Testis (tissue), 3 donors: ENCODE measurements around the gene CNTN2. TPM values are rescaled to one million over a fixed set of nuclear protein-coding genes. Genes with fewer than 3 reads are reported as not detected.
A peak's percentile ranks its signal among the peaks of the same experiment; 100 is the strongest.

ENCODE experiments used
- DNase-seq: peaks from one replicate; pipeline ENCODE4 v3.0.0-alpha.2; 2019
- H3K27ac ChIP-seq, 2 donors: fragments of 200-600 bp; sonication (generic); one replicate each; pipeline ENCODE4 v1.5.1; 2019
- H3K27me3 ChIP-seq: fragments of 200-600 bp; sonication (generic); one replicate; pipeline ENCODE4 v1.5.1; 2019
- H3K36me3 ChIP-seq: fragments of 200-600 bp; sonication (generic); one replicate; pipeline ENCODE4 v1.5.1; 2017; ENCODE audit warnings: low read depth; ENCODE audit errors: missing control alignments
- H3K4me1 ChIP-seq: fragments of 200-600 bp; sonication (generic); one replicate; pipeline ENCODE4 v1.5.1; 2019
- H3K4me3 ChIP-seq, 2 donors: fragments of 200-600 bp; sonication (generic); one replicate each; pipeline ENCODE4 v1.5.1; 2017 to 2019
- H3K9me3 ChIP-seq: fragments of 200-600 bp; sonication (generic); one replicate; pipeline ENCODE4 v1.5.1; 2017
- CTCF ChIP-seq, 3 experiments: fragments of 450-650 bp in 2 of 3; fragments of 200-600 bp in 1 of 3; sonication (generic) in 1 of 3; IDR thresholded peaks; one replicate each; pipeline ENCODE4 v1.5.1; 2016 to 2019; ENCODE audit warnings: antibody characterized with exemption in 3 of 3, mild to moderate bottlenecking in 2 of 3, moderate library complexity in 1 of 3
- POLR2A ChIP-seq: fragments of 450-650 bp; IDR thresholded peaks from one replicate; pipeline ENCODE4 v1.6.1; 2017; ENCODE audit warnings: antibody characterized with exemption, mild to moderate bottlenecking, moderate library complexity
- WGBS, 2 donors: methylation state at CpG; one replicate each; pipeline ENCODE4 v1.1.5; 2018; 5-methylcytosine and 5-hydroxymethylcytosine counted together
- intact Hi-C: fragments of 100-400 bp; cut with DNase I; formaldehyde crosslinking; loops from one replicate; pipeline ENCODE4 v1.15.1; 2023; ENCODE audit warnings: low total_unique reads
- polyA plus RNA-seq: library from polyadenylated mRNA; stranded (reverse); fragments of 350-450 nt; fragmentation: Illumina TruSeq; extraction: RNeasy Lipid Tissue Mini Kit (QIAGEN cat#74804); gene quantifications from one replicate; pipeline ENCODE4 v1.2.3, GENCODE V29; 2014; ENCODE audit warnings: low read depth, low replicate concordance; ENCODE audit not compliant: insufficient read depth
- total RNA-seq, 2 donors: library from RNA; depleted of rRNA; stranded (reverse); fragments of >200 nt; gene quantifications; one replicate each; pipeline ENCODE4 v1.2.3, GENCODE V29; 2016

The CNTN2 gene
- total and polyA plus RNA-seq, 3 donors from 2014 or later = 16.4 to 31.9 (median 17.2) TPM

GRCh38 chr1:205013683-205014367, 29.2 kb upstream of the CNTN2 start:
- Histone ChIP-seq H3K27ac (no peak overlapping the region), H3K4me3 (no peak overlapping the region), H3K4me1 (peaks cover 15% of the 10 kb centered on the region), H3K27me3 (no peaks in the 10 kb centered on the region), H3K9me3 (no peaks in the 10 kb centered on the region), H3K36me3 (no peaks in the 10 kb centered on the region)
- no peak for TF ChIP-seq POLR2A
- TF ChIP-seq CTCF (IDR thresholded peaks at IDR 0.05) = no peak
- 26 to 44% methylated on average over 6 of the region's 6 CpGs for WGBS, 2 donors
- peak; percentile 75 for DNase-seq
- intact Hi-C loops = no loop called here

- no peak overlapping the region for H3K27ac ChIP-seq
- no peaks in the 10 kb centered on the region for H3K9me3 ChIP-seq
- no peak for DNase-seq
- intact Hi-C loops = no loop called here
- H3K4me1 ChIP-seq = peaks cover 15% of the 10 kb centered on the region
- H3K4me3 ChIP-seq = no peak overlapping the region
- no peaks in the 10 kb centered on the region for H3K36me3 ChIP-seq
- TF ChIP-seq POLR2A = no peak
- no peaks in the 10 kb centered on the region for H3K27me3 ChIP-seq
- WGBS, 2 donors = 74 to 83% methylated on average over 10 of the region's 10 CpGs
Observed at GRCh38 chr1:205014783-205015182, 28.2 kb upstream of the CNTN2 start.

- WGBS, 2 donors = 73 to 81% methylated on average over 3 to 9 of the region's 9 CpGs
- intact Hi-C loops = no loop called here
- no peak for DNase-seq
- no peaks in the 10 kb centered on the region for H3K27me3 ChIP-seq
- no peak overlapping the region for H3K4me3 ChIP-seq
- H3K9me3 ChIP-seq = no peaks in the 10 kb centered on the region
- no peak overlapping the region for H3K27ac ChIP-seq
- TF ChIP-seq POLR2A (no peak), CTCF (IDR thresholded peaks at IDR 0.05) (no peak)
- H3K4me1 ChIP-seq = peaks cover 15% of the 10 kb centered on the region
- H3K36me3 ChIP-seq = no peaks in the 10 kb centered on the region
Observed at GRCh38 chr1:205015241-205015640, 27.8 kb upstream of the CNTN2 start.

- intact Hi-C loops = no loop called here
- Histone ChIP-seq H3K36me3 (no peaks in the 10 kb centered on the region), H3K27me3 (no peaks in the 10 kb centered on the region), H3K4me3 (no peak overlapping the region), H3K27ac (no peak overlapping the region), H3K9me3 (no peaks in the 10 kb centered on the region), H3K4me1 (peaks cover 15% of the 10 kb centered on the region)
- DNase-seq = no peak
- TF ChIP-seq CTCF (IDR thresholded peaks at IDR 0.05) = no peak
- TF ChIP-seq POLR2A = no peak
- WGBS, 2 donors = 95 to 99% methylated on average over 4 to 9 of the region's 9 CpGs
Observed at GRCh38 chr1:205016075-205016474, 26.9 kb upstream of the CNTN2 start.

GRCh38 chr1:205016584-205016983, 26.4 kb upstream of the CNTN2 start:
- TF ChIP-seq POLR2A (no peak), CTCF (IDR thresholded peaks at IDR 0.05) (no peak)
- no peaks in the 10 kb centered on the region for H3K36me3 ChIP-seq
- H3K4me1 ChIP-seq = peaks cover 15% of the 10 kb centered on the region
- no peak overlapping the region for H3K4me3 ChIP-seq
- 96 to 97% methylated on average over 12 to 13 of the region's 13 CpGs for WGBS, 2 donors
- DNase-seq = no peak
- H3K27ac ChIP-seq = no peak overlapping the region
- H3K9me3 ChIP-seq = no peaks in the 10 kb centered on the region
- intact Hi-C loops = no loop called here
- no peaks in the 10 kb centered on the region for H3K27me3 ChIP-seq
